Immature natural killer cell (primary cell): ENCODE results near the gene RPL29. TPM values are rescaled to one million over a fixed set of nuclear protein-coding genes. Genes with fewer than 3 reads are reported as not detected.
"Not testable (repeated sequence)": the region's sequence is repeated elsewhere in the genome, so short reads cannot be mapped to it uniquely, and the experiment has no call there.

Source experiments
- DNase-seq, 3 donors: peaks; one replicate each; pipeline ENCODE4 v3.0.0; 2022; ENCODE audit warnings: mixed read lengths in 1 of 3
- H3K27ac Mint-ChIP-seq, 6 donors: one replicate each; pipeline ENCODE4 v1.8.0; 2020; ENCODE audit warnings: mixed read lengths in 6 of 6, mild to moderate bottlenecking in 5 of 6, inconsistent platforms in 4 of 6, moderate library complexity in 3 of 6
- H3K27me3 Mint-ChIP-seq, 3 donors: one replicate each; pipeline ENCODE4 v1.8.0; 2020 to 2021; ENCODE audit warnings: low read depth in 3 of 3, mild to moderate bottlenecking in 3 of 3, mixed read lengths in 3 of 3, moderate library complexity in 3 of 3, inconsistent platforms in 1 of 3
- H3K36me3 Mint-ChIP-seq, 3 donors: one replicate each; pipeline ENCODE4 v1.8.0; 2020; ENCODE audit warnings: mixed read lengths in 3 of 3, inconsistent platforms in 2 of 3, mild to moderate bottlenecking in 2 of 3
- H3K4me1 Mint-ChIP-seq, 2 donors: one replicate each; pipeline ENCODE4 v1.8.0; 2020; ENCODE audit warnings: inconsistent platforms in 2 of 2, mild to moderate bottlenecking in 2 of 2, mixed read lengths in 2 of 2, moderate library complexity in 1 of 2
- H3K4me3 Mint-ChIP-seq, 5 donors: one replicate each; pipeline ENCODE4 v1.8.0; 2020; ENCODE audit warnings: mild to moderate bottlenecking in 5 of 5, mixed read lengths in 5 of 5, inconsistent platforms in 3 of 5, moderate library complexity in 3 of 5
- H3K9me3 Mint-ChIP-seq, 6 donors: one replicate each; pipeline ENCODE4 v1.8.0; 2020; ENCODE audit warnings: mild to moderate bottlenecking in 6 of 6, mixed read lengths in 6 of 6, inconsistent platforms in 4 of 6, moderate library complexity in 3 of 6
- polyA plus RNA-seq, 3 donors: library from polyadenylated mRNA; unstranded; fragments of 300-500 nt; fragmentation: Illumina TruSeq; gene quantifications; one replicate each; pipeline ENCODE4 v1.2.3, GENCODE V29; 2021

Gene RPL29
- polyA plus RNA-seq, 3 donors from 2014 or later: 501 to 1,073 (median 800) TPM

- Mint-ChIP-seq H3K27me3 (peaks cover 0 to 4% (median 3%) of the 10 kb centered on the region in 3 donors), H3K4me3 (no peak overlapping the region), H3K4me1 (no peaks in the 10 kb centered on the region)
Observed at GRCh38 chr3:52006820-52007133, 11.1 kb upstream of the RPL29 start.

DNA sequence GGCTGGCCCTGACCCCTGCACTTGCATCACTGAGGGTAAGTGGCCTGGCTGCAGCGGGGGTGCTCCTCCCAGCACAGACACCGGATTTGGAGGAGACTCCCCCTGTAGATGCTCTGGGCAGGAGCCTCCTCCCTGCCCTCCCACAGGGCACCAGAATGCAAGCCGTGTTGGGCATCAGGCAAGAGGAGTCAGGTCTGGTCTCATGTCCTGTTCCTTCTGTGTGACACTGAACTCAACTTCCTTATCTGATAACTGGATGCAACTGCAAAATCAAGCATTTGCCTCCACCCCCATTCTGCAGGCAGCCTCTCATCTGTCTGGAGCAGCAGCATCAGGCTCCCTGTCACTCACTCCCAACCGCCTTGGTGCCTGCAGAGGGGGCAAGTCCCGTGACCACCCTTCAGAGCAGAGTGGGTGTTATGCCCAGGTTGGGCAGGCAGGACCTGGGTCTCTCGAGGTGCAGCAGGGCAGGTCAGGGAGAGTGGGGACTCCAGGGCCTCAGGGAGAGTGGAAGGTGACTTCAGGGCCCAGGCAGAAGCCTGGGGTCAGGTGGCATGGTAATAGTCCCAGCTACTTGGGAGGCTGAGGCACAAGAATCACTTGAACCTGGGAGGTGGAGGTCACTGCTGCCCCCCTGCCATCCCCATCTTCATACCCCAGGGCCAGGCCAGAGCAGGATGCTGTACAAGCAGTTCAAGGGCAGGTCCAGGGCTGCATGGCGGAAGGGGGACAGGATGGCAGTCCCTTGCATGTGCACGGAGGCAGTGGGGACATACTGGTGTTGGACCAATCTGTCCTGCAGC lies 10.5 kb upstream of the RPL29 start:
- H3K4me1 Mint-ChIP-seq: peaks cover 0 to 3% of the 10 kb centered on the region in 2 donors
- H3K9me3 Mint-ChIP-seq: no peaks in the 10 kb centered on the region
- no peaks in the 10 kb centered on the region for H3K36me3 Mint-ChIP-seq
- H3K4me3 Mint-ChIP-seq: no peak overlapping the region
- H3K27me3 Mint-ChIP-seq: peaks cover 0 to 5% (median 3%) of the 10 kb centered on the region in 3 donors
- no peak overlapping the region for H3K27ac Mint-ChIP-seq
- DNase-seq: no peak

More at GRCh38 chr3:52006820-52007133, 11.1 kb upstream of the RPL29 start:
- no peaks in the 10 kb centered on the region for H3K36me3 Mint-ChIP-seq
- no peak overlapping the region for H3K27ac Mint-ChIP-seq
- no peak for DNase-seq
- no peaks in the 10 kb centered on the region for H3K9me3 Mint-ChIP-seq

DNA sequence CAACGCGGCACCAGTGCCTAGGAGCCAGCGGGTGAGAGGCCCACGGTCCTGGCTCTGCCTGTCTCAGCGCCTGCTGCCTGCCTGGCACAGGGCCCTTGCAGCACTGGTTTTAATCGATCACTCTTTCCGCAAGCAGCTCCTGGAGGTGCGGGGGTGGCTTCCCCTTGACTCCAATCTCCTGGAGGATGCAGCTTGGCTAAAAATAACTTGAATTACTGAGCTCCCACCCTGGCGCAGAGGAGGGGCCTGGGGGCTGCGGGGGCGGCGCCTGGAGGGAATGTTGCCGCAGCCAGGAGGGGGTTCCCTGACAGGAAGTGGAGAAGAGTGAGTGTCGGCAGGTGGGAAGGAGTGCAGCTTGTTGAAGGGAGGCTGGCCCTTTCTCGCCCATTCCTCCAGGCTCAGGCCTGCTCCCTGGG lies 9.9 kb upstream of the RPL29 start:
- no peak for DNase-seq
- peaks cover 0 to 3% of the 10 kb centered on the region in 2 donors for H3K4me1 Mint-ChIP-seq
- peaks cover 0 to 5% (median 2%) of the 10 kb centered on the region in 3 donors for H3K27me3 Mint-ChIP-seq
- no peaks in the 10 kb centered on the region for H3K9me3 Mint-ChIP-seq
- H3K27ac Mint-ChIP-seq: no peak overlapping the region
- no peaks in the 10 kb centered on the region for H3K36me3 Mint-ChIP-seq
- H3K4me3 Mint-ChIP-seq: no peak overlapping the region

DNA sequence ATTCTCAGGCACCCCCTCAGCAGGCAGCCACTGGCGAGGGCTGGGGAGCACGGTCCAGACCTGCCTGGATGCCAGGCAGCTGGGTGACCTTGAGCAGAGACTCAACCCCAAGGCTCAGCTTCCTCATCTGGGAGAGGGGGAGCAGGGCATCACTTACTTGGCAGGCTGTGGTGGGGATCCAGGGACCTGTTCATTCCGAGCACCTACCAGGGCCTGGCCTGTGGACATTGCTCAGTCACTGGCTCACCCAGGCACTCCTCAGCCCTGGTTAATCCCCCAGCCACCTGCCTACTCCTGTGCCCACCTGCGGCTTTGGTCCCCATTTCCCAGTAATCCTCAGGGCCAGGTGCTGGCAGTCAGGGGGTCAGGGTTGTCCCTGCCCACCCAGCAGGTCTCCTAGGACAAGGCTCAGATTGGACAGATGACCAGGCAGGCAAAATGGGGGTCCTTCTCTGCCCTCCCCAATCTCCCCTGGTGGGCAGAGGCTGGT lies 9.3 kb upstream of the RPL29 start:
- H3K4me3 Mint-ChIP-seq: no peak overlapping the region
- no peak for DNase-seq
- H3K9me3 Mint-ChIP-seq: no peaks in the 10 kb centered on the region
- peaks cover 0 to 5% of the 10 kb centered on the region in 2 donors for H3K4me1 Mint-ChIP-seq
- no peak overlapping the region for H3K27ac Mint-ChIP-seq
- H3K36me3 Mint-ChIP-seq: no peaks in the 10 kb centered on the region
- peaks cover 0 to 5% (median 2%) of the 10 kb centered on the region in 3 donors for H3K27me3 Mint-ChIP-seq

GRCh38 chr3:52004163-52004787 lies 8.6 kb upstream of the RPL29 start:
- Mint-ChIP-seq H3K27me3 (peaks cover 0 to 5% (median 2%) of the 10 kb centered on the region in 3 donors), H3K9me3 (no peaks in the 10 kb centered on the region), H3K4me3 (no peak overlapping the region), H3K36me3 (no peaks in the 10 kb centered on the region), H3K4me1 (peaks cover 0 to 5% of the 10 kb centered on the region in 2 donors), H3K27ac (no peak overlapping the region)
- DNase-seq: no peak

GRCh38 chr3:52002748-52003147 lies 7.1 kb upstream of the RPL29 start:
- Mint-ChIP-seq H3K4me3 (no peak overlapping the region), H3K27ac (no peak overlapping the region), H3K9me3 (no peaks in the 10 kb centered on the region), H3K36me3 (no peaks in the 10 kb centered on the region), H3K4me1 (peaks cover 0 to 5% of the 10 kb centered on the region in 2 donors), H3K27me3 (peaks cover 1 to 5% (median 4%) of the 10 kb centered on the region in 3 donors)
- no peak for DNase-seq

DNA sequence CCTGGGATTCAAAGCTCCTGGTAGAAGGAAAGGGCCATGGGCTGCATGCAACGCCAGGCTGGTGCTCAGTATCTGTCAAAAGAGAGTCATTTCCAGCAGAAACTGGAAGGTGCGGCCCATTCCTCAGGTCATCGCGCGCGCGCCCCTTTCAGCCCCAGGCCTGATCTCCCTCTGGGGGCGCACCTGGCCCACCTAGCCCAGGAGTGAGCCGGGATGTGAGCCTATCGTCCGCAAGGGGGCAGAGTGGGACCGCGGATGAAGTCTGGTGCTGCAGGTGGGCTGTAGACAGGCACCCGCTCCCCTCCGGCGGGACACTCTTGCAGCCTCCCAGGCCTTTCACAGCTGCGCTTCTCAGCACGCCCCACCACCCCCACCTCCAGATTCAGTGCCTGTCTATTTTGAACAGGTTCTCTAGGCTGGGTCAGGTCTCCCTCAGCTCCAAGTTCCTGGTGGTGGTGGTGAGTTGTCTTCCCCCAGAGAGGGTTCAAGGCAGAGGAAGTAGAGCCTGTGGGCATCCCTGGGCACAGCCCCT lies 5.8 kb upstream of the RPL29 start:
- Mint-ChIP-seq H3K27ac (no peak overlapping the region), H3K9me3 (no peaks in the 10 kb centered on the region), H3K4me1 (peaks cover 0 to 11% of the 10 kb centered on the region in 2 donors), H3K36me3 (no peaks in the 10 kb centered on the region), H3K27me3 (peaks cover 1 to 5% (median 4%) of the 10 kb centered on the region in 3 donors), H3K4me3 (no peak overlapping the region)
- peak; percentile 83 to 86 (median 83) for DNase-seq

DNA sequence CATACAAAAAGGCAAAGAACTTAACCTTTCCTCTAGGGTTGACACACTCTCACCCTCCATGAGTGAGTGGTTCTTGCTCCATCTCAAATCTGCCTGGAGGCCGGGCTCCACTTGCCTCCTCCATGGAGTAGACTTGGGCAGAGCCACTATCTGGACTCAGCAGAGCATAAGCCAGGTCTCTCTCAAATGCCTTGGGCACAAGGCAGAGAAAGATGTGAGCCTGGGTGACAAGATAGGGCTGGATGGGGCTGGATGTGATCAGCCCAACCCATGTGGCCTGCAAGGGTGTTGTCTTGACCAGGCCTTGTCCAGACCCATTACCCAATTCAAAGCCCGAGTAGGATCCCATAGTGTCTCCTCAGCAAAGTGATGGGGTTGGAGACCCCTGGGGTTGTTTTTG lies 4.2 kb upstream of the RPL29 start:
- H3K4me3 Mint-ChIP-seq: no peak overlapping the region
- peaks cover 13 to 22% of the 10 kb centered on the region in 2 donors for H3K4me1 Mint-ChIP-seq
- peaks cover 0 to 3% (median 0%) of the 10 kb centered on the region in 3 donors for H3K36me3 Mint-ChIP-seq
- DNase-seq: no peak
- peaks cover 3 to 5% (median 5%) of the 10 kb centered on the region in 3 donors for H3K27me3 Mint-ChIP-seq
- no peak overlapping the region for H3K27ac Mint-ChIP-seq
- no peaks in the 10 kb centered on the region for H3K9me3 Mint-ChIP-seq

DNA sequence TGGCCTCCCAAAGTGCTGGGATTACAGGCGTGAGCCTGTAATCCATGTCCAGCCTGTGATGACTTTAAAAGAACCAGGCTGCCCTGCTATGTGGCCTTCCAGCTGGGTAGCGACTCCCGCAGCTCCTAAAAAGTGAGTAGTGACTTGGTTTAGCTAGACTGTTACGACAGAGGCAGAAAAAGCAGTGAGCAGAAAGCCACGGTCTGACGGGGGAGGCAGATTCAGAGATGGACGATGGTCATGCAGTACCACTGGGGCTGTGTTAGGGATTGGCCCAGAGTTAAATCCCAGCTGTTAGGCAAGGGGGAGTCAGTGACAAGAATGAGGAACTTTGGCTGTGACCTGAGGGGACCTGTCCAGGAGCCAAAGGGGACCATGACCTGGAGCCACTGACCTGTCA lies 3.1 kb upstream of the RPL29 start:
- peaks cover 3 to 5% (median 4%) of the 10 kb centered on the region in 3 donors for H3K27me3 Mint-ChIP-seq
- peaks cover 24 to 32% of the 10 kb centered on the region in 2 donors for H3K4me1 Mint-ChIP-seq
- DNase-seq: no peak
- H3K27ac Mint-ChIP-seq: no peak overlapping the region
- H3K9me3 Mint-ChIP-seq: no peaks in the 10 kb centered on the region
- no peak overlapping the region for H3K4me3 Mint-ChIP-seq
- peaks cover 0 to 9% (median 0%) of the 10 kb centered on the region in 3 donors for H3K36me3 Mint-ChIP-seq

DNA sequence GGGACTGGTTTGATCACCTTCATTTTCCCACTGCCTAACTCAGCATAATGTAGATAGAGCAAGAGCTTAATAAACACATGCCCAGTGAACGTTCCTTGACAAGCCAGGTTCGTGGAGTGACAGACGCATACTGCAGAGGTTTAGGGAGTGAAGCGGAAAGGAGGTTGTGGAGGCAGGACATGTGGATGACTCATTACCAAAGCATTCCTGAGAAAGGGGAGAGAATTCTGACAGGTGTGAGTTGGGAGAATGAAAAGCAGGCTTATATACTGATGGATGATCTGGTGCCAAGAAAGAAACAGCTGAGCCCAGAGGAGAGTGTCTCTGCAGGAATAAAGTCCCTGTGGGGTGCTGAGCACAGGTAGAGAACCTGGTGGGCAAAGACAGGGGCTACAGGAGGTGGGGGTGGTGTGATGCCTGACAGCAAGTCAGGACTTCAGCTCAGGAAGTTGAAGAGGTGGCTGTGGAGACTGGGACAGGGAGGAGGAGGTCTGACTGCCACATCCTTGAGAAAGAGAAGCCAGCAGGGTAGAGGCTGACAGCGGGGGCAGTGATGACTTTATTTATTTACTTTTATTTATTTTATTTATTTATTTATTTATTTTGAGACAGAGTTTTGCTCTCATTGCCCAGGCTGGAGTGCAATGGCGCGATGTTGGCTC lies 2.4 kb upstream of the RPL29 start:
- peaks cover 3 to 5% (median 4%) of the 10 kb centered on the region in 3 donors for H3K27me3 Mint-ChIP-seq
- no peak for DNase-seq
- H3K27ac Mint-ChIP-seq: peak overlapping the region in 1 of 6 donors; percentile 28
- H3K4me3 Mint-ChIP-seq: no peak overlapping the region
- H3K36me3 Mint-ChIP-seq: peaks cover 0 to 14% (median 0%) of the 10 kb centered on the region in 3 donors
- H3K4me1 Mint-ChIP-seq: peaks cover 25 to 36% of the 10 kb centered on the region in 2 donors
- no peaks in the 10 kb centered on the region for H3K9me3 Mint-ChIP-seq

DNA sequence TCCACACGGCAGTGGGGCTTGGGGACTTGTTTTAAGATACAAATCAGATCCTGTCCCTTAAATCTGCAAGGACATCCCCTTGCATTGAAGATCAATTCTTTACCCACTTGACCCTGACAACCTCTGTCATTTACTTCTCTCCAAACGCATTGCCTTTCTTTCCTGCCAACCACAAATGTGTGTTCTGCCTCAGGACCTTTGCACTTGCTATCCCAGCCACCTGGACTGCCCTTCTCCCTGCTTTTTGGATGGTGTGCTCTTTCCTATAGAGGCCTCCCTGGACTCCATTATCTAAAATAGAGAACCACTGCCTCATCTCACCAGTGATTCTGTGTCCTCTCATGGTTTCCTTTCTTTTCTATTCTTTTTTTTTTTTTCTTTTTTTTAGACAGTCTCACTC lies 1.5 kb upstream of the RPL29 start:
- DNase-seq: no peak
- peaks cover 0 to 17% (median 0%) of the 10 kb centered on the region in 3 donors for H3K36me3 Mint-ChIP-seq
- peak overlapping the region; percentile 48 to 60 (median 56) for H3K4me3 Mint-ChIP-seq
- no peaks in the 10 kb centered on the region for H3K9me3 Mint-ChIP-seq
- peaks cover 32 to 37% of the 10 kb centered on the region in 2 donors for H3K4me1 Mint-ChIP-seq
- H3K27me3 Mint-ChIP-seq: peaks cover 3 to 5% (median 4%) of the 10 kb centered on the region in 3 donors
- peak overlapping the region in 4 of 6 donors; percentile 12 to 77 (median 64) for H3K27ac Mint-ChIP-seq

DNA sequence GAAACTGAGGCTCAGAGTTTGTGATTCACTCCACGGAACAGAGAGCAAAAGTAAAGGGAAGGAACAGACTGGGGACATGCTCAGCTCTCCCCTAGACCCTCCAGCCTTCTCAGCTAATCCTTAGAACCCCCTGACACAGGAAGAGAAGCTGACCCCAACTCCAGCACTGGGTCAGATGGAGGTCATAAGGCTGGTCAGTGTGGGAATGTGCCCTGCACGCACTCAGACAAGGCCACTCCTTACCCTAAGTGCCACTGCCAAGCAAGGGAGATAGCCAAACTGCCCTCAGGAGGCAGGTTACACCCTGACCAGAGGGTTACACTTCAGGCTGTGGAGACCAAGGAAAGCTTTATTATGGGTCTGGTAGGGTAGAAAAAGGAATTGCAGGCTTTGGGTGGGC lies 1.2 kb downstream of the RPL29 start:
- peaks cover 36 to 39% of the 10 kb centered on the region in 2 donors for H3K4me1 Mint-ChIP-seq

GRCh38 chr3:51993657-51994056 lies 2.0 kb downstream of the RPL29 start:
- not testable (repeated sequence) for H3K9me3 Mint-ChIP-seq, DNase-seq, H3K27me3 Mint-ChIP-seq
- peak overlapping the region in 4 of 6 donors; percentile 30 to 100 (median 98) for H3K27ac Mint-ChIP-seq
- H3K36me3 Mint-ChIP-seq: peaks cover 0 to 17% (median 0%) of the 10 kb centered on the region in 3 donors
- peak overlapping the region in 4 of 5 donors; percentile 33 to 100 (median 100) for H3K4me3 Mint-ChIP-seq
- peaks cover 38 to 39% of the 10 kb centered on the region in 2 donors for H3K4me1 Mint-ChIP-seq

More for the DNA sequence above, 1.2 kb downstream of the RPL29 start:
- Mint-ChIP-seq H3K9me3 (no peaks in the 10 kb centered on the region), H3K27ac (peak overlapping the region; percentile 96 to 100 (median 99)), H3K4me3 (peak overlapping the region; percentile 100), H3K36me3 (peaks cover 0 to 17% (median 0%) of the 10 kb centered on the region in 3 donors), H3K27me3 (peaks cover 3 to 4% (median 4%) of the 10 kb centered on the region in 3 donors)
- no peak for DNase-seq
